ENCODE measurements around the gene TXNIP. TPM values are rescaled to one million over a fixed set of nuclear protein-coding genes. Genes with fewer than 3 reads are reported as not detected.
A peak's percentile ranks its signal among the peaks of the same experiment; 100 is the strongest.

TXNIP gene
- total RNA-seq, 1 experiment from 2014 or later = 616 TPM

DNA sequence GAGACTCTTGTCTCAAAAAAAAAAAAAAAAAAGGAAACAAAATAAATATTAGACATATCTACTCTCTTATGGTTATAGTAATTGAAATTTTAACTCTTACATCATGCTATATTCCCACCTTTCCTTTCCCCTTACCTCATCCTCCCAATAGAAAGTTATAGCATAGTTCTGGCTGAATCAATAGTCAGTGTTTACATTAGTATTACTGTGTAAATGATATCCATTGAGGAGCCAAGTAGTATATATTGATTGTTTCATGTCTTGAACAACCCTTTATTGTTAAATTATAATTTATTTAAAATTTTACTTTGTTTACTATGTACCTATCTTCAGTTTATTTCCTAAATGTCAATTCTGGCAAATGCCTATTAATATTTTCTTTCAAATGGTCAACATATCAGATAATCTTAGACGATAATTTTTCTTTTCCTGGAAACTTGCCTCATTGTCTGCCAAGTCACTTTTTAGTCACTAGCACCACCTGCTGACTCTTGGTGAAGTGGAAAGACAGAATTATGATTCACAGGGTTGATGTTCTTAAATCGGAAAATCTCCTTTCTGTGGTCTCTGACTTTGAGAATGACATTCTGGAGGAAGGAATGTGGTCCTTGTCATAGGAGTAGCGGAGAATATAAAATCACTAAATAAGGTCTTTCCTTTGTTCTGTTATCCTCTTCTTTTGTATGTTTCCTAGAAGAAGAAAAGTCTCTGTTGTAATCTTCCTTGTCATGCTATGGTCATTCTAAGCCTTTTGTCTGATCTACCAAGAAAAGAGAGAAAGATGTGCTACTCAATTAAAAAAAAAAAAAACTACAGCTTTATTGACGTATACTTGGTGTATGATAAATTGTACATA, 16.6 kb upstream of the TXNIP start:
- DNase-seq (ENCODE audit: extremely low read depth, low read depth) = peak; percentile 84

DNA sequence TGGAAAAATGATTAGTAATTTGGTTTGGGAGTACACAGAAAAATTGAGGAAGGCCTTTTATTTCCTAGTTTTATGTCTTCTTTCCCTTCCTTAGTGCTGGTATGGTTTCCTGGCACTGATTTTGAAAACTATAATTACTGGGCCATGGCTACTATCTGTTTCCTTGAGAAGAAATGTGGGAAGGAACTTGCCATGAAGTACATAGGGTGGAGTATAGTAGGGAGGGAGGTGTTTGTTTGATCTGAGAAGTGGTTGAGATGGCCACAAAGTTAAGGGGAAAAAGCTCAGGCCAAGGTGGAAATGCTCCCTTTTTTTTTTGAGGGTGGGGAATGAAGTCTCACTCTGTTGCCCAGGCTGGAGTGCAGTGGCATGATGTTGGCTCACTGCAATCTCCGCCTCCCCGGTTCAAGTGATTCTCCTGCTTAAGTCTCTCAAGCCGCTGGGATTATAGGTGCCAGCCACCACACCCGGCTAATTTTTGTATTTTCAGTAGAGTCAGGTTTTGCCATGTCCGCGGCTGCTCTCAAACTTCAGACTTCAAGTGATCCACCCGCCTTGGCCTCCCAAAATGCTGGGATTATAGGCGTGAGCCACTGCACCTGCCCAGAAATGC, 13.9 kb upstream of the TXNIP start:
- no peak for DNase-seq (ENCODE audit: extremely low read depth, low read depth)

- DNase-seq (ENCODE audit: extremely low read depth, low read depth) = no peak
These were observed 11.2 kb upstream of the TXNIP start for GRCh38 chr1:146007489-146008133.

GRCh38 chr1:146001709-146002108, 5.3 kb upstream of the TXNIP start:
- DNase-seq (ENCODE audit: extremely low read depth, low read depth) = no peak

GRCh38 chr1:145999321-146000024, 3.1 kb upstream of the TXNIP start:
- DNase-seq (ENCODE audit: extremely low read depth, low read depth) = no peak

GRCh38 chr1:145997718-145998023, 1.3 kb upstream of the TXNIP start:
- DNase-seq (ENCODE audit: extremely low read depth, low read depth) = no peak

DNA sequence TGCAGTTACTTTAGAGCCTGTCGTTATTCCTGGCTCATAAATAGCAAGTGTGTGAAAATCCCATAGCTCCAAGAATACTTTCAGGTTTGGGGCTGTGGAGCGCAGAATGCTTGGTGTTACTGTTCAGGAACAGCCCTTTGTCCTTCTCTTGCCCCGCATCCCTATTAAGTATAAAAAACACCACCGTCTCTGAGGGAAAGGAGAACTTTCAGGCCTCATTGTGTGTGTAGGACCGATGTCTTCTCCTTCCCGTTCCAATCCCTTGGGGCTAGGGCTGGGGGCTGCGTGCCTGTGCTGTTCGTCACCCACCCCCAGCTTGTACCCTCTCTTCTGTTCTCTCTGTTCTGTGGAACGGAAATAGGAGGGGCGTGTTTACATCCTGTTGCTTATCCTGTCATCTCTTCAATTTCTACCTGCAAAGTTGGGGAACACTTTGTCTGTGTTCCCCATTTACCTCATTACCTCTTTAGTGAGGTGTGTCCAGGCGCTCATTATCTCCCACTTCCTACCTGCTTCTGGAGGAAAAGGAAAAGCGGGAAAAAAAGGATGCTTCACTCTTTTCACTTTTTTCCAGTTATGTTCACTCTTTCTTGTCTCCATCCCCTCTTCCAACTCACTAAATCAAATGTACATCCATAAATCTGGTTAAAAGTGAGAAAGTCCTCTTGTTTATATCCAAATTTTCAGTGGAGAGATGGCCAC, 788 bp upstream of the TXNIP start:
- no peak for DNase-seq (ENCODE audit: extremely low read depth, low read depth)

DNA sequence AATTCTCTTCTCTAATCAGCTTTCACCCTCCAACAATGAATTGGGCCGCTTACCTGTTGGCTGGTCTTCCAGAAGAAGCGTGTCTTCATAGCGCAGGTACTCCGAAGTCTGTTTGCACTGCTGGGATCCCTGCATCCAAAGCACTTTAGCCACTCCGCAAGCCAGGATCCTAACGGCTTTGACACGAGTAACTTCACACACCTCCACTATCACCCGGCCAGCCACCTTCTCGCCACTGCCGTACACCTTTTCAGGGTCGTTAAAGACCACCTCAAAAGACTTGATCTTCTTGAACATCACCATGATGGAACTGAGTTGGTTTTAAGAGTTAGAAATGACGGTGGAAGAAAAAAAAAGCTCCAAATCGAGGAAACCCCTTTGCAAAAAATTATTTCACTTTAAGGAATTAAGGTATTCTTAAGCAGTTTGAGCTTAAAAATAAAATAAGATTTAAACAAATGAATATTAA, 381 bp downstream of the TXNIP start:
- DNase-seq (ENCODE audit: extremely low read depth, low read depth) = no peak

DNA sequence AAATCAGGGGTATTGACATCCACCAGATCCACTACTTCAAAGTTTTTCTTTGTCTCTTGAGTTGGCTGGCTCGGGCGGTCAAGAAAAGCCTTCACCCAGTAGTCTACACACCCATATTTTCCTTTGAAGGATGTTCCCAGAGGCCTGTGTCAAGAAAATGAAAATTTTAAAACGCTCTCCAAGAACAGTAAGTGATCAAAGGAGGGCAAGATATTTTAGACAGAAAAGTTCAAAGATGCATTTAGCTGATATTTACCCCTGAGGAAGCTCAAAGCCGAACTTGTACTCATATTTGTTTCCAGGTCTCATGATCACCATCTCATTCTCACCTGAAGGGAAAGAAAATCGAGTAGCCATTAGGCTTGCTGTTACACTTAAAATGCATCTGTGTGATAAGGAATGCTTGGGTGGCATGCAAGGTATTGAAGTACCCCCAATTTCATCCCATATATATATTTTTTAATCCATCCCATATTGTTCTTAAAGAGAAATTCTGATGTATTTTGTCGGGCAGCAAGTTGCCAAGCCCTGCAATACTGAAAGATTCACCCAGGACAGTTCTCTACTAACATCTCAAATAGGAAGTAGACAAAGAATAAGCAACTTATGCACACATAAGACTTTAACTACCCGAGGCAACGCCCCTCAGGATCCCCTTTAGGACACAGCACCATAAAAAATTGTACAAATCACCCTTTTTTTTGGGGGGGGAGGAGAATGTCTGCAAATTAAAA, 1.1 kb downstream of the TXNIP start:
- DNase-seq (ENCODE audit: extremely low read depth, low read depth) = no peak

- no peak for DNase-seq (ENCODE audit: extremely low read depth, low read depth)
These were observed 1.8 kb downstream of the TXNIP start for GRCh38 chr1:145994391-145995120.

DNA sequence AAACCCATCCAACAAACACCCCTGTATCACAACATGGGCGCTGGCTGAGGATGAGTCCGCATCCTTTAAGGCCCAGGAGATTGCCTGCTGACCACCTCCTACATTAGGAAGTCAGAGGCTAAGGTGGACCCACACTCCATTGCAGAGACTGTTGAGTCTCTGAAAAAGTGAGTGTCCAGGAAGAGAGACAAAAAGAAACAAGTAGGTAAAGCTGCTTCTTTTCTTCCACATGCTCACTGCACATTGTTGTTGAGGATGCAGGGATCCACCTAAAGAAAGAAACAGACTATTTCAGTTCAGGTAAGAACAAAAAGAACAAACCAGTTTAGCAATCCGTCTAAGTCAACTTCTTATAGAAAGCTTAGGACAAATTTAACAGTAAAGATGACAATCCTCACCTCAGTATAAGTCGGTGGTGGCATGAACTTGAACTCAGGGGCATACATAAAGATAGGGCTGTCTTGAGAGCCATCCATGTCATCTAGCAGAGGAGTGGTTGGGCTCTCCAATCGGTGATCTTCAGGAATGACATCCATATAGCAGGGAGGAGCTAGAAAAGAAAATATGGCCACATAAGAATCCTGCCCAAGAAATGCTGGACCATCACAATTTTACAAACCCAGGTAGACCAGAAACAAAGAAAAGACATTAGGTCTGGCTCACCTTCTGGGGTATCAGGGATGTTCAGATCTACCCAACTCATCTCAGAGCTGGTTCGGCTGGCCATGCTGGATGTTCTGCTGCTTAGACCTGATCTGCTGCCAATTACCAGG, 2.6 kb downstream of the TXNIP start:
- no peak for DNase-seq (ENCODE audit: extremely low read depth, low read depth)

GRCh38 chr1:145992958-145993617, 3.3 kb downstream of the TXNIP start:
- no peak for DNase-seq (ENCODE audit: extremely low read depth, low read depth)

GRCh38 chr1:145992502-145992936, 3.9 kb downstream of the TXNIP start:
- no peak for DNase-seq (ENCODE audit: extremely low read depth, low read depth)

GRCh38 chr1:145991735-145992412, 4.5 kb downstream of the TXNIP start:
- DNase-seq (ENCODE audit: extremely low read depth, low read depth) = no peak

- no peak for DNase-seq (ENCODE audit: extremely low read depth, low read depth)
These were observed 6.0 kb downstream of the TXNIP start for GRCh38 chr1:145990249-145990855.

DNA sequence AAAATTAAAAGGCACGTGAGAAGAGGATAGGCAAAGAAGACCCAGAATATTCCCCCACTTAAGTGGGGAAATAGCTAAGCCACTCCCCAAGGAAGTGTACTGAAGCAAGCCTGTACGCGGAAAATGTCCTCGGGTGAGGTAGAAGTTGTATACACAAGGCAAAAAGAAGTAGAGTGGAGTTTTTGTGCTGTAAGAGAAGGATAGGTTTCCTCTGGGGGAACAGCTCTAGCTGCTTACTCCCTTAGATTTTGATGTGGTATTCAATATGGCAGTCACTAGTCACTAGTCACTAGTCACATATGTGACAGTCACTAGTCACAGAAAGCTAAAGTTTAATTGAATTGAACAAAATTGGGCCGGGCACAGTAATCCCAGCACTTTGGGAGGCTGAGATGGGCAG, 7.6 kb downstream of the TXNIP start:
- no peak for DNase-seq (ENCODE audit: extremely low read depth, low read depth)

- no peak for DNase-seq (ENCODE audit: extremely low read depth, low read depth)
These were observed 8.5 kb downstream of the TXNIP start for GRCh38 chr1:145987926-145988325.
